Measurements from ENCODE around the gene LRRC43.

The LRRC43 gene

GRCh38 chr12:122138616-122139015 is 44.3 kb upstream of the LRRC43 start:
- TF ChIP-seq CTCF (IDR thresholded peaks at IDR 0.05; ENCODE audit: insufficient read depth, low read depth, low read length, missing control alignments) = no peak
- H3K4me3 ChIP-seq (ENCODE audit: low read length) = no peak overlapping the region

GRCh38 chr12:122139266-122139665 is 43.7 kb upstream of the LRRC43 start:
- no peak overlapping the region for H3K4me3 ChIP-seq (ENCODE audit: low read length)
- TF ChIP-seq CTCF (IDR thresholded peaks at IDR 0.05; ENCODE audit: insufficient read depth, low read depth, low read length, missing control alignments) = no peak
- DNase-seq (ENCODE audit: low read depth) = no peak

More at GRCh38 chr12:122138616-122139015, 44.3 kb upstream of the LRRC43 start:
- DNase-seq (ENCODE audit: low read depth) = no peak

GRCh38 chr12:122139941-122140340 is 43.0 kb upstream of the LRRC43 start:
- TF ChIP-seq CTCF (IDR thresholded peaks at IDR 0.05; ENCODE audit: insufficient read depth, low read depth, low read length, missing control alignments) = no peak
- no peak for DNase-seq (ENCODE audit: low read depth)
- no peak overlapping the region for H3K4me3 ChIP-seq (ENCODE audit: low read length)

GRCh38 chr12:122140467-122141257 is 42.3 kb upstream of the LRRC43 start:
- no peak for TF ChIP-seq CTCF (IDR thresholded peaks at IDR 0.05; ENCODE audit: insufficient read depth, low read depth, low read length, missing control alignments)
- no peak overlapping the region for H3K4me3 ChIP-seq (ENCODE audit: low read length)
- DNase-seq (ENCODE audit: low read depth) = no peak

- H3K4me3 ChIP-seq (ENCODE audit: low read length) = no peak overlapping the region
- no peak for DNase-seq (ENCODE audit: low read depth)
- TF ChIP-seq CTCF (IDR thresholded peaks at IDR 0.05; ENCODE audit: insufficient read depth, low read depth, low read length, missing control alignments) = no peak
Measured at GRCh38 chr12:122141911-122142725, 40.8 kb upstream of the LRRC43 start.

- no peak for TF ChIP-seq CTCF (IDR thresholded peaks at IDR 0.05; ENCODE audit: insufficient read depth, low read depth, low read length, missing control alignments)
- DNase-seq (ENCODE audit: low read depth) = no peak
- no peak overlapping the region for H3K4me3 ChIP-seq (ENCODE audit: low read length)
Measured at GRCh38 chr12:122142857-122143256, 40.1 kb upstream of the LRRC43 start.

Measured in epithelial cell of esophagus (primary cell).